Fibroblast of lung (primary cell): ENCODE measurements around the gene SLC13A3. TPM values are rescaled to one million over a fixed set of nuclear protein-coding genes. Genes with fewer than 3 reads are reported as not detected.

Experiments used
- DNase-seq, 2 donors: peaks; one replicate each; pipeline versions ENCODE4 v3.0.0 to v3.0.0-alpha.2; 2010; ENCODE audit warnings: low read depth in 2 of 2
- H2AFZ ChIP-seq: 2 replicates; pipeline ENCODE4 v1.5.1; 2012; ENCODE audit warnings: low read length, control low read depth, inconsistent platforms
- H3K27ac ChIP-seq: 2 replicates; pipeline ENCODE4 v1.5.1; 2011; ENCODE audit warnings: low read length, control low read depth; ENCODE audit not compliant: insufficient read depth
- H3K27me3 ChIP-seq: 2 replicates; pipeline ENCODE4 v1.5.1; 2011; ENCODE audit warnings: mild to moderate bottlenecking, low read length; ENCODE audit not compliant: control insufficient read depth, insufficient read depth
- H3K36me3 ChIP-seq: 2 replicates; pipeline ENCODE4 v1.5.1; 2011; ENCODE audit warnings: low read length; ENCODE audit not compliant: control insufficient read depth, insufficient read depth
- H3K4me1 ChIP-seq: 2 replicates; pipeline ENCODE4 v1.5.1; 2011; ENCODE audit warnings: low read length; ENCODE audit not compliant: control insufficient read depth, insufficient read depth; ENCODE audit errors: extremely low read depth
- H3K4me2 ChIP-seq: 2 replicates; pipeline ENCODE4 v1.5.1; 2011; ENCODE audit warnings: low read length, control low read depth; ENCODE audit not compliant: insufficient read depth; ENCODE audit errors: extremely low read depth
- H3K4me3 ChIP-seq, 4 experiments: fragments of 200-600 bp in 1 of 4; sonication (generic) in 1 of 4; replicated peaks in 1 of 4; 2 replicates each; pipeline ENCODE4 v1.5.1; 2011 to 2016; ENCODE audit warnings: low read length in 4 of 4, low read depth in 3 of 4, mild to moderate bottlenecking in 3 of 4, control low read depth in 2 of 4, inconsistent platforms in 1 of 4, mixed read lengths in 1 of 4; ENCODE audit not compliant: insufficient read depth in 1 of 4; ENCODE audit errors: control extremely low read depth in 1 of 4
- H3K79me2 ChIP-seq: 2 replicates; pipeline ENCODE4 v1.5.1; 2012; ENCODE audit warnings: mild to moderate bottlenecking, low read length, inconsistent platforms; ENCODE audit not compliant: control insufficient read depth, insufficient read depth
- H3K9ac ChIP-seq: 2 replicates; pipeline ENCODE4 v1.5.1; 2011; ENCODE audit warnings: mild to moderate bottlenecking, low read length, control low read depth; ENCODE audit not compliant: insufficient read depth
- H3K9me3 ChIP-seq: 2 replicates; pipeline ENCODE4 v1.5.1; 2012; ENCODE audit warnings: low read depth, low read length; ENCODE audit not compliant: control insufficient read depth, insufficient read depth
- H4K20me1 ChIP-seq: 2 replicates; pipeline ENCODE4 v1.5.1; 2011; ENCODE audit warnings: low read length; ENCODE audit not compliant: control insufficient read depth, insufficient read depth; ENCODE audit errors: extremely low read depth
- EZH2 ChIP-seq: IDR thresholded peaks from 2 replicates; pipeline ENCODE4 v1.5.1; 2012; ENCODE audit warnings: low read length, control low read depth, mild to moderate bottlenecking; ENCODE audit errors: missing control alignments
- polyA plus RNA-seq, 2 donors: library from polyadenylated mRNA; depleted of rRNA in 1 of 2; stranded (reverse) in 1 of 2; unstranded in 1 of 2; fragments of >200 nt; gene quantifications; 2 replicates each; pipeline ENCODE4 v1.2.1, GENCODE V29; 2011 to 2012; ENCODE audit warnings: missing spikeins in 1 of 2
- total RNA-seq: library from RNA; depleted of rRNA; stranded (reverse); fragments of >200 nt; gene quantifications from 2 replicates; pipeline ENCODE4 v1.2.1, GENCODE V29; 2014
- TF ChIP-seq, protein P1 (sequence below), 2 donors: IDR thresholded peaks in 1 of 2; conservative IDR thresholded peaks in 1 of 2; 1 replicate in 1 of 2; 2 replicates in 1 of 2; pipeline ENCODE4 v1.5.1; 2011 to 2012; ENCODE audit warnings: low read length in 2 of 2, control low read depth in 1 of 2, inconsistent platforms in 1 of 2, low read depth in 1 of 2, mild to moderate bottlenecking in 1 of 2

Gene SLC13A3
- total and polyA plus RNA-seq, 2 donors (not counting 1 experiment from before 2014, with no cell fraction given): 2.2 to 5.6 TPM

DNA sequence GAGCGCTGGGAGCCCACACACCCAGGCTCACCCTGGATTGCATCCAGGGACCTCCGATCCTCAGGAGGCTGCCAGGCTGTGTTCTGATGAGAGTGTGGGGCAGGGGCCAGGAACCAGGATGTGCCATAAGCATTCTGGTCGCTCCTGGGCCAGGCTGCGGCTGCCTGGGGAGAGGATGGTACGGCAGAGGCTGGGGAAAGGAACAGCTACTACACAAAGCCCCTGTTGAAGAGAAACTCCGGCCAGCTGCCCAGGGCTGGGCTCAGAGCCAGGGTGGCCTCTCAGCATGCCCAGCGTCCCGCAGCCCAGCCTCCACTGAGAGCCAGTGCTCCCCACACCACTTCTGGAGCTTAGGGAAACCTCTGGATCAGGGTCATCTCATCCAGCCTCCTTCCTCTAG lies 79.1 kb downstream of the SLC13A3 start:
- TF ChIP-seq EZH2: no peak
- TF ChIP-seq, protein P1, sequence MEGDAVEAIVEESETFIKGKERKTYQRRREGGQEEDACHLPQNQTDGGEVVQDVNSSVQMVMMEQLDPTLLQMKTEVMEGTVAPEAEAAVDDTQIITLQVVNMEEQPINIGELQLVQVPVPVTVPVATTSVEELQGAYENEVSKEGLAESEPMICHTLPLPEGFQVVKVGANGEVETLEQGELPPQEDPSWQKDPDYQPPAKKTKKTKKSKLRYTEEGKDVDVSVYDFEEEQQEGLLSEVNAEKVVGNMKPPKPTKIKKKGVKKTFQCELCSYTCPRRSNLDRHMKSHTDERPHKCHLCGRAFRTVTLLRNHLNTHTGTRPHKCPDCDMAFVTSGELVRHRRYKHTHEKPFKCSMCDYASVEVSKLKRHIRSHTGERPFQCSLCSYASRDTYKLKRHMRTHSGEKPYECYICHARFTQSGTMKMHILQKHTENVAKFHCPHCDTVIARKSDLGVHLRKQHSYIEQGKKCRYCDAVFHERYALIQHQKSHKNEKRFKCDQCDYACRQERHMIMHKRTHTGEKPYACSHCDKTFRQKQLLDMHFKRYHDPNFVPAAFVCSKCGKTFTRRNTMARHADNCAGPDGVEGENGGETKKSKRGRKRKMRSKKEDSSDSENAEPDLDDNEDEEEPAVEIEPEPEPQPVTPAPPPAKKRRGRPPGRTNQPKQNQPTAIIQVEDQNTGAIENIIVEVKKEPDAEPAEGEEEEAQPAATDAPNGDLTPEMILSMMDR (conservative IDR thresholded peaks at IDR 0.05 in 1 of 2, IDR thresholded peaks at IDR 0.05 in 1 of 2; ENCODE audit: low read depth in 1 of 2, low read length in 2 of 2): no peak
- Histone ChIP-seq H3K27me3 (no peaks in the 10 kb centered on the region), H3K9me3 (no peaks in the 10 kb centered on the region), H3K27ac (no peak overlapping the region), H3K79me2 (no peaks in the 10 kb centered on the region), H3K36me3 (no peaks in the 10 kb centered on the region), H4K20me1 (no peaks in the 10 kb centered on the region), H3K4me2 (no peak overlapping the region), H2AFZ (no peak overlapping the region), H3K9ac (no peak overlapping the region), H3K4me1 (no peaks in the 10 kb centered on the region), H3K4me3 (no peak overlapping the region)
- no peak for DNase-seq

DNA sequence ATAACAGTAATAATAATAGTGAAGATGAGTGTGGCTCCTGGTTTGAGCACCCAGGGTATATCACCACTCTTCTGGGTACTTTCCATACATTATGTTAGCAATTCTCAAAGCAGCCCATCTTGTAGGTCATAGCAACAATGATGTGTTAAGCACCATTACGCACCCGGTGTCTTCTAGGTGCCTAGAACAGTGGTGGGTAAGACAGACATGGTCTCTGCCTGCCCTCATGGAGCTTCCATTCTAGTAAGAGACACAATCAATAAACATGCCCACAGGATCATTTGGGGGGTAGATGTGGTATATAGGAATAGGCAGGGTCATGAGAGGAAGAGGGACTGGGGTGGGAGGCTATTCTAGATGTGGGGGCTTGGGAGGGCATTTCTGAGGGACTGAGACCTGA lies 79.8 kb downstream of the SLC13A3 start:
- no peak overlapping the region for H3K4me2 ChIP-seq
- no peaks in the 10 kb centered on the region for H3K79me2 ChIP-seq
- no peaks in the 10 kb centered on the region for H3K27me3 ChIP-seq
- no peaks in the 10 kb centered on the region for H4K20me1 ChIP-seq
- H2AFZ ChIP-seq: no peak overlapping the region
- H3K4me3 ChIP-seq: no peak overlapping the region
- no peak overlapping the region for H3K9ac ChIP-seq
- TF ChIP-seq EZH2: no peak
- TF ChIP-seq, protein P1 (conservative IDR thresholded peaks at IDR 0.05 in 1 of 2, IDR thresholded peaks at IDR 0.05 in 1 of 2; ENCODE audit: low read depth in 1 of 2, low read length in 2 of 2): no peak
- H3K27ac ChIP-seq: no peak overlapping the region
- DNase-seq: no peak
- no peaks in the 10 kb centered on the region for H3K9me3 ChIP-seq
- H3K4me1 ChIP-seq: no peaks in the 10 kb centered on the region
- no peaks in the 10 kb centered on the region for H3K36me3 ChIP-seq

DNA sequence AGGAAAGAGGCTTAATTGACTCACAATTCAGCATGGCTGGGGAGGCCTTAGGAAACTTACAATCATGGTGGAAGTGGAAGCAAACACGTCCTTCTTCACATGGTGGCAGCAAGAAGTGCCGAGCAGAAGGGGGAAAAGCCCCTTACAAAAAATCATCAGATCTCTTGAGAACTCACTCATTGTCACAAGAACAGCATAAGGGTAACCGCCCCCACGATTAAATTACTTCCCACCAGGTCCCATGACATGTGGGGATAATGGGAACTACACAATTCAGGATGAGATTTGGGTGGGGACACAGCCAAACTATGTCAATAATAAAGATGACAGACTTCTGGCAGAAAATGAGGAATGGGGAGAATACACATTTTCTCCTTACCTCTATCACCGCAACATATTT lies 80.3 kb downstream of the SLC13A3 start:
- Histone ChIP-seq H3K4me3 (no peak overlapping the region), H3K9ac (no peak overlapping the region), H3K9me3 (no peaks in the 10 kb centered on the region), H3K4me2 (no peak overlapping the region), H4K20me1 (no peaks in the 10 kb centered on the region), H3K27me3 (no peaks in the 10 kb centered on the region), H3K79me2 (no peaks in the 10 kb centered on the region), H3K27ac (no peak overlapping the region), H3K4me1 (no peaks in the 10 kb centered on the region), H2AFZ (no peak overlapping the region), H3K36me3 (no peaks in the 10 kb centered on the region)
- DNase-seq: no peak
- TF ChIP-seq EZH2: no peak
- TF ChIP-seq, protein P1 (conservative IDR thresholded peaks at IDR 0.05 in 1 of 2, IDR thresholded peaks at IDR 0.05 in 1 of 2; ENCODE audit: low read depth in 1 of 2, low read length in 2 of 2): no peak
